Natural killer cell (primary cell): ENCODE results near the gene DUS4L. TPM values are rescaled to one million over a fixed set of nuclear protein-coding genes. Genes with fewer than 3 reads are reported as not detected.
"Not testable (repeated sequence)": the region's sequence is repeated elsewhere in the genome, so short reads cannot be mapped to it uniquely, and the experiment has no call there.

ENCODE experiments used
- ATAC-seq, 3 donors: fragments of 150-1000 bp in 2 of 3; fragments of 200-7000 bp in 1 of 3; cut with Tn5 transposase; 1 replicate in 1 of 3; 2 replicates in 2 of 3; pipeline ENCODE4 v1.10.0; 2021; ENCODE audit warnings: mild to moderate bottlenecking in 2 of 3, moderate library complexity in 2 of 3
- DNase-seq, 2 donors: peaks; one replicate each; pipeline versions ENCODE4 v3.0.0 to v3.0.0-alpha.2; 2013 to 2021; ENCODE audit warnings: mixed read lengths in 1 of 2
- H3K27ac ChIP-seq: one replicate; pipeline ENCODE4 v1.5.1; 2013; ENCODE audit warnings: mild to moderate bottlenecking, low read length
- H3K27me3 ChIP-seq: one replicate; pipeline ENCODE4 v1.6.1; 2013; ENCODE audit warnings: low read length; ENCODE audit not compliant: control insufficient read depth, insufficient read depth
- H3K36me3 ChIP-seq: one replicate; pipeline ENCODE4 v1.6.1; 2013; ENCODE audit warnings: low read length; ENCODE audit not compliant: control insufficient read depth, insufficient read depth
- H3K4me1 ChIP-seq: one replicate; pipeline ENCODE4 v1.6.1; 2013; ENCODE audit warnings: low read length; ENCODE audit not compliant: control insufficient read depth, insufficient read depth
- H3K4me3 ChIP-seq: one replicate; pipeline ENCODE4 v1.5.1; 2013; ENCODE audit warnings: low read length
- H3K9me3 ChIP-seq: one replicate; pipeline ENCODE4 v1.6.1; 2013; ENCODE audit warnings: low read length; ENCODE audit not compliant: control insufficient read depth, insufficient read depth
- H3K27ac Mint-ChIP-seq, 2 donors: one replicate each; pipeline ENCODE4 v1.8.0; 2022; ENCODE audit warnings: mild to moderate bottlenecking in 2 of 2, mixed read lengths in 2 of 2, moderate library complexity in 1 of 2
- H3K27me3 Mint-ChIP-seq, 2 donors: one replicate each; pipeline ENCODE4 v1.8.0; 2022; ENCODE audit warnings: low read depth in 2 of 2, mixed read lengths in 2 of 2
- H3K36me3 Mint-ChIP-seq: one replicate; pipeline ENCODE4 v1.8.0; 2022; ENCODE audit warnings: mixed read lengths
- H3K4me1 Mint-ChIP-seq, 2 donors: one replicate each; pipeline ENCODE4 v1.8.0; 2022; ENCODE audit warnings: mixed read lengths in 2 of 2
- H3K4me3 Mint-ChIP-seq: one replicate; pipeline ENCODE4 v1.8.0; 2022; ENCODE audit warnings: mild to moderate bottlenecking, moderate library complexity, mixed read lengths
- H3K9me3 Mint-ChIP-seq, 2 donors: one replicate each; pipeline ENCODE4 v1.8.0; 2022; ENCODE audit warnings: mixed read lengths in 2 of 2
- WGBS: methylation state at CpG from one replicate; pipeline ENCODE4 v1.1.7; 2013; ENCODE audit warnings: missing lambda C conversion rate; ENCODE audit not compliant: insufficient coverage; 5-methylcytosine and 5-hydroxymethylcytosine counted together
- intact Hi-C: fragments of 100-400 bp; cut with micrococcal nuclease; formaldehyde crosslinking; loops from one replicate; pipeline ENCODE4 v1.14.2; 2022
- total RNA-seq, 4 donors: library from RNA; stranded (reverse); fragments of 120-200 nt in 1 of 4; gene quantifications; one replicate each; pipeline versions ENCODE4 v1.2.3 to v1.2.4, GENCODE V29; 2013 to 2022
- TF ChIP-seq, protein P1 (sequence below): fragments of 200-600 bp; IDR thresholded peaks from one replicate; pipeline ENCODE4 v1.8.0; 2022; ENCODE audit warnings: antibody characterized with exemption

DUS4L gene
- total RNA-seq, 3 donors from 2014 or later (not counting 1 experiment from before 2014, with no cell fraction given): 5.5 to 10.5 (median 9.1) TPM

DNA sequence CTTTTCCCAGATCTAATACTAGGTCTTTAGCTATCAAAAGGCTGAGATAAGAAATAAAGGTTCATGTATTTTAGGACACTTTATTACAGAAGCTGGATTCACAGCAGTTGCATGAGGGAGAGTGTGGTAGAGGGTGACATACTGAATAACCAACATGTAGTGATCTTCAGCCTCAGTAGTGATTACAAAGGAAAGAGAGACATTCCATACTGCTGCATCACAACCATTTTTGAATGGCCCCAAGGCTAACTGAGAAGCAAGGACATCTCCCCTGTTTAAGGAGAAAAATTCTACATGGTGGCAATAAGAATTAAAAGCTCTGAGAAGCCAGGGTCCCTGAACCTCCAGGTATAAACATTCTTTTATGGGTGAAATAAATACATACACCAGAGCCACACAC lies 35.3 kb upstream of the DUS4L start:
- no peak overlapping the region for H3K4me3 ChIP-seq
- no peaks in the 10 kb centered on the region for H3K4me1 ChIP-seq
- H3K9me3 ChIP-seq: no peaks in the 10 kb centered on the region
- H3K27ac Mint-ChIP-seq: no peak overlapping the region
- H3K36me3 ChIP-seq: peaks cover 12% of the 10 kb centered on the region
- H3K27me3 ChIP-seq: no peaks in the 10 kb centered on the region
- intact Hi-C loops: no loop called here
- H3K9me3 Mint-ChIP-seq: no peaks in the 10 kb centered on the region
- H3K27me3 Mint-ChIP-seq: no peaks in the 10 kb centered on the region
- ATAC-seq (no peak), DNase-seq (no peak)
- peaks cover 16% of the 10 kb centered on the region in 2 donors for H3K4me1 Mint-ChIP-seq
- TF ChIP-seq, protein P1, sequence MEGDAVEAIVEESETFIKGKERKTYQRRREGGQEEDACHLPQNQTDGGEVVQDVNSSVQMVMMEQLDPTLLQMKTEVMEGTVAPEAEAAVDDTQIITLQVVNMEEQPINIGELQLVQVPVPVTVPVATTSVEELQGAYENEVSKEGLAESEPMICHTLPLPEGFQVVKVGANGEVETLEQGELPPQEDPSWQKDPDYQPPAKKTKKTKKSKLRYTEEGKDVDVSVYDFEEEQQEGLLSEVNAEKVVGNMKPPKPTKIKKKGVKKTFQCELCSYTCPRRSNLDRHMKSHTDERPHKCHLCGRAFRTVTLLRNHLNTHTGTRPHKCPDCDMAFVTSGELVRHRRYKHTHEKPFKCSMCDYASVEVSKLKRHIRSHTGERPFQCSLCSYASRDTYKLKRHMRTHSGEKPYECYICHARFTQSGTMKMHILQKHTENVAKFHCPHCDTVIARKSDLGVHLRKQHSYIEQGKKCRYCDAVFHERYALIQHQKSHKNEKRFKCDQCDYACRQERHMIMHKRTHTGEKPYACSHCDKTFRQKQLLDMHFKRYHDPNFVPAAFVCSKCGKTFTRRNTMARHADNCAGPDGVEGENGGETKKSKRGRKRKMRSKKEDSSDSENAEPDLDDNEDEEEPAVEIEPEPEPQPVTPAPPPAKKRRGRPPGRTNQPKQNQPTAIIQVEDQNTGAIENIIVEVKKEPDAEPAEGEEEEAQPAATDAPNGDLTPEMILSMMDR: no peak
- H3K27ac ChIP-seq: no peak overlapping the region
- H3K4me3 Mint-ChIP-seq: no peak overlapping the region
- peaks cover 12% of the 10 kb centered on the region for H3K36me3 Mint-ChIP-seq

DNA sequence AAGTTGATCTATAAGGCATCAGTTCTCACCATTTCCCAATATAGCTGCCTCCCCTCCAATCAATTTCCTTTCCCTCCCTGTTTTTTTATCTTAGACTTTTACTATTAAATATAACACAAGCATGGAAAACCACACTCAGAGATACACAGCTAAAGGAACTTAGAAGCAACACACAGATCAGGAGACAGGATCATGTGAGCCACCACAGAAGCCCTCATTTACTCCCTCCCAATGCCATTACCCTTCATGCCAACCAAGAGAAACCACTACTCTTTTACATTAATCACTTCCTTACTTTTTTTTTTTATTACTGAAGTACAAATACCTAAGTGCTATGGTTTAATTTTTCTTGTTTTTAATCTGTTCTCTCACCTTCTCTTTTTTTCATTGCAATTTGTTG lies 33.0 kb upstream of the DUS4L start:
- H3K4me3 Mint-ChIP-seq: no peak overlapping the region
- peaks cover 22% of the 10 kb centered on the region for H3K36me3 Mint-ChIP-seq
- no peaks in the 10 kb centered on the region for H3K27me3 Mint-ChIP-seq
- H3K27ac Mint-ChIP-seq: no peak overlapping the region
- H3K4me1 Mint-ChIP-seq: peaks cover 31 to 32% of the 10 kb centered on the region in 2 donors
- Histone ChIP-seq H3K4me3 (no peak overlapping the region), H3K36me3 (peaks cover 8% of the 10 kb centered on the region), H3K27ac (no peak overlapping the region), H3K9me3 (no peaks in the 10 kb centered on the region), H3K4me1 (no peaks in the 10 kb centered on the region), H3K27me3 (no peaks in the 10 kb centered on the region)
- ATAC-seq (no peak), DNase-seq (no peak)
- TF ChIP-seq, protein P1: no peak
- intact Hi-C loops: no loop called here
- H3K9me3 Mint-ChIP-seq: peaks cover 0 to 4% of the 10 kb centered on the region in 2 donors

DNA sequence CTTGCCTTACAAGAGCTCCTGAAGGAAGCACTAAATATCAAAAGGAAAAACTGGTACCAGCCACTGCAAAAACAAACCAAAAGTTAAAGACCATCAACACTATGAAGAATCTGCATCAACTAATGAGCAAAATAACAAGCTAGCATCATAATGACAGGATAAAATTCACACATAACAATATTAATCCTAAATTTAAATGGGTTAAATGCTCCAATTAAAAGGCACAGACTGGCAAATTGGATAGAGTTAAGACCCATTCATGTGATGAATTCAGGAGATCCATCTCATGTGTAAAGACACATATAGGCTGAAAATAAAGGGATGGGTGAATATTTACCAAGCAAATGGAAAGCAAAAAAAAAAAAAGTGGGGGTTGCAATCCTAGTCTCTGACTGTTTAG lies 29.6 kb upstream of the DUS4L start:
- H3K27ac Mint-ChIP-seq: no peak overlapping the region
- DNase-seq (no peak), ATAC-seq (no peak)
- H3K4me3 ChIP-seq: no peak overlapping the region
- H3K36me3 Mint-ChIP-seq: peaks cover 13% of the 10 kb centered on the region
- peaks cover 0 to 4% of the 10 kb centered on the region in 2 donors for H3K9me3 Mint-ChIP-seq
- no peaks in the 10 kb centered on the region for H3K4me1 ChIP-seq
- H3K4me3 Mint-ChIP-seq: no peak overlapping the region
- H3K4me1 Mint-ChIP-seq: peaks cover 26 to 33% of the 10 kb centered on the region in 2 donors
- peaks cover 2% of the 10 kb centered on the region for H3K36me3 ChIP-seq
- no peaks in the 10 kb centered on the region for H3K9me3 ChIP-seq
- TF ChIP-seq, protein P1: no peak
- H3K27me3 Mint-ChIP-seq: no peaks in the 10 kb centered on the region
- no peak overlapping the region for H3K27ac ChIP-seq
- intact Hi-C loops: no loop called here
- H3K27me3 ChIP-seq: no peaks in the 10 kb centered on the region

DNA sequence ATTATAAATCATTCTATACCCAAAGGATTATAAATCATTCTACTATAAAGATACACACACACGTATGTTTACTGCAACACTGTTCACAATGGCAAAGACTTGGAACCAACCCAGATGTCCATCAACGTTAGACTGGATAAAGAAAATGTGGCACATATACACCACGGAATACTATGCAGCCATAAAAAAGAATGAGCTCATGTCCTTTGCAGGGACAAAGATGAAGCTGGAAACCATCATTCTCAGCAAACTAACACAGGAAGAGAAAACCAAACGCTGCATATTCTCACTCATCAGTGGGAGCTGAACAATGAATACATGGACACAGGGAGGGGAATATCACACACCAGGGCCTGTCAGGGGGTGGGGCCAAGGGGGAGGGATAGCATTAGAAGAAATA lies 26.5 kb upstream of the DUS4L start:
- H3K27me3 Mint-ChIP-seq, H3K27ac ChIP-seq, H3K36me3 ChIP-seq, H3K4me3 ChIP-seq, intact Hi-C loops, H3K9me3 ChIP-seq, H3K9me3 Mint-ChIP-seq, H3K4me3 Mint-ChIP-seq, H3K27me3 ChIP-seq, H3K27ac Mint-ChIP-seq, ATAC-seq, DNase-seq, H3K4me1 ChIP-seq: not testable (repeated sequence)
- 99% methylated on average over 4 of the region's 4 CpGs for WGBS
- H3K36me3 Mint-ChIP-seq: peaks cover 13% of the 10 kb centered on the region
- peaks cover 26 to 31% of the 10 kb centered on the region in 2 donors for H3K4me1 Mint-ChIP-seq
